ENCODE data around the gene CPN2.

The CPN2 gene

GRCh38 chr3:194377708-194378107, 26.6 kb upstream of the CPN2 start:
- CTCF ChIA-PET = no interaction called here

GRCh38 chr3:194376241-194376560, 25.1 kb upstream of the CPN2 start:
- DNase-seq (ENCODE audit: extremely low spot score) = no peak
- ChIA-PET POLR2A (no interaction called here), CTCF (no interaction called here)
- TF ChIP-seq BHLHE40 (IDR thresholded peaks at IDR 0.05; ENCODE audit: borderline replicate concordance) (no peak), ARNT (IDR thresholded peaks at IDR 0.05) (no peak), HDGF (IDR thresholded peaks at IDR 0.05; ENCODE audit: borderline replicate concordance) (no peak), ELF4 (IDR thresholded peaks at IDR 0.05) (no peak), TARDBP (IDR thresholded peaks at IDR 0.05) (no peak), SUZ12 (IDR thresholded peaks at IDR 0.05) (no peak), FOXA1 (IDR thresholded peaks at IDR 0.05) (no peak), PKNOX1 (IDR thresholded peaks at IDR 0.05) (no peak), SP1 (IDR thresholded peaks at IDR 0.05) (no peak), ZNF384 (IDR thresholded peaks at IDR 0.05) (no peak), LEF1 (IDR thresholded peaks at IDR 0.05; ENCODE audit: borderline replicate concordance) (no peak), L3MBTL2 (conservative IDR thresholded peaks at IDR 0.05) (no peak), FOXK2 (IDR thresholded peaks at IDR 0.05) (no peak), NFRKB (IDR thresholded peaks at IDR 0.05) (no peak), CTBP1 (IDR thresholded peaks at IDR 0.05; ENCODE audit: borderline replicate concordance) (no peak), FOXM1 (IDR thresholded peaks at IDR 0.05; ENCODE audit: borderline replicate concordance) (no peak)

More at GRCh38 chr3:194377708-194378107, 26.6 kb upstream of the CPN2 start:
- POLR2A ChIA-PET = no interaction called here
- no peak for TF ChIP-seq ELF4 (IDR thresholded peaks at IDR 0.05)
- no peak for TF ChIP-seq BHLHE40 (IDR thresholded peaks at IDR 0.05; ENCODE audit: borderline replicate concordance)
- TF ChIP-seq SUZ12 (IDR thresholded peaks at IDR 0.05) = no peak
- no peak for TF ChIP-seq FOXA1 (IDR thresholded peaks at IDR 0.05)
- TF ChIP-seq FOXK2 (IDR thresholded peaks at IDR 0.05) = no peak
- TF ChIP-seq SP1 (IDR thresholded peaks at IDR 0.05) = no peak
- DNase-seq (ENCODE audit: extremely low spot score) = no peak

DNA sequence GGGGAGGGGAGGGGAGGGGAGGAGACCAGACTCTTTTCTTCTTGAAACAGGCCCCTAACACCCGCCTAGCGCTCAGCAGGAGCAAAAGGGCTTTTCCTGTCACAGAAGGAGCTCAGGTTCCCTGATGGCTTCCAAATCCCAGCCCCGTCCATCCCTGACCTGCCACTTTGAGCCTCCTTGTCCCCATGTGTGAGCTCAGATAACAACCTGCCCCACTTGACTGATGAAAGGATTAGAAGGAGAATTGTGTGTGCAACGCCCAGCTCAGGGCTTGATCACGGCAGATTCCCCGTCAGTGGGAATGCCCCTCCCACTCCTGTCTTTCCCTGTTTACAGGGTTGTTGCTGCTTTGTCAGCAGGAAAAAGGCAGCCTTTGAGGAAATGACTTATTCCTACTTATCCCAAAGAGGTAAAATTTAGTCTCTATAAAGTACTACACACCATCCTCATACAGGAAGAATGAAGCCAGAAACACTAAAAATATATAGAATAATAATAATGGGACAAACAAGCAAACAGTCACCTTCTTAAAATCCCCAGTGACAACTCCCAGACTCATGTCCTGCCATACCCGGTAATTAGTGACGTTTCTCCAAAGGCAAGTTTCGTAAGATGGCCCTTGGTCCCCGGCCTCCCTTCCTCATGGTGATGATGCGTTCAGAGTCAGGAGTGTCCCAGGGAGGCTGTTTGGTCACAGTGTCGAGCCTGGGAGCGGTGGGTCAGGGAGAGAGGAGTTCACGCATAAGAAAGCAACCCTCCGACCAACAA, 24.5 kb upstream of the CPN2 start:
- DNase-seq (ENCODE audit: extremely low spot score) = no peak
- ChIA-PET POLR2A (no interaction called here), CTCF (interaction anchor here (0.6 to 1.3 kb wide), 2 partner anchors 219 to 244 kb away, joined by 3 to 4 read pairs; no protein-coding TSS in a partner anchor)
- no peak for TF ChIP-seq SUZ12 (IDR thresholded peaks at IDR 0.05)
- no peak for TF ChIP-seq PKNOX1 (IDR thresholded peaks at IDR 0.05)
- TF ChIP-seq CTBP1 (IDR thresholded peaks at IDR 0.05; ENCODE audit: borderline replicate concordance) = no peak
- no peak for TF ChIP-seq SP1 (IDR thresholded peaks at IDR 0.05)
- TF ChIP-seq FOXM1 (IDR thresholded peaks at IDR 0.05; ENCODE audit: borderline replicate concordance) = no peak
- TF ChIP-seq ELF4 (IDR thresholded peaks at IDR 0.05) = no peak
- TF ChIP-seq L3MBTL2 (conservative IDR thresholded peaks at IDR 0.05) = no peak
- TF ChIP-seq LEF1 (IDR thresholded peaks at IDR 0.05; ENCODE audit: borderline replicate concordance) = no peak
- TF ChIP-seq BHLHE40 (IDR thresholded peaks at IDR 0.05; ENCODE audit: borderline replicate concordance) = no peak
- no peak for TF ChIP-seq NFRKB (IDR thresholded peaks at IDR 0.05)
- no peak for TF ChIP-seq ARNT (IDR thresholded peaks at IDR 0.05)
- TF ChIP-seq FOXK2 (IDR thresholded peaks at IDR 0.05) = no peak

DNA sequence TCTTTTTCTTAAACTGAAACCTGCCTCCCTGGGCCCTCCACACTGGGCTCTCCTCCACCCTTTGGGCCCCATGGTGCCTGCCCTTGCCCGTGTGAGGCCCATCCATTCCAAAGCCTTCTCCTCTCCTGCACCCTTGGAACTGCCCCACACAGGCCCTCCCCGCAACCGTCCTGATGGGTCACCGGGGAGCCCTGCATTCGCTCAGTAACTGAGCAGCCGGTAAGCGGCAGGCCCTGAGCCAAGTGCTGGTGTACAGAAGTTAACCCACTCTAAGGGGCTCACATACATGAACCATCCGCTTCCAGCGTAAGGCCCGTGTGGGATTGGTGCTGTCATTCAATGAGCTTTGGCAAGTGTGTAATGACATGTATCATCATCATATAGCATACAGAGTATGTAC, 23.8 kb upstream of the CPN2 start:
- POLR2A ChIA-PET = no interaction called here
- TF ChIP-seq L3MBTL2 (conservative IDR thresholded peaks at IDR 0.05) (no peak), BHLHE40 (IDR thresholded peaks at IDR 0.05; ENCODE audit: borderline replicate concordance) (no peak), SP1 (IDR thresholded peaks at IDR 0.05) (no peak), HDGF (IDR thresholded peaks at IDR 0.05; ENCODE audit: borderline replicate concordance) (no peak), FOXM1 (IDR thresholded peaks at IDR 0.05; ENCODE audit: borderline replicate concordance) (no peak), ZNF384 (IDR thresholded peaks at IDR 0.05) (no peak), TARDBP (IDR thresholded peaks at IDR 0.05) (no peak)
- DNase-seq (ENCODE audit: extremely low spot score) = no peak
- CTCF ChIA-PET = interaction anchor here (1.3 kb wide), 1 partner anchor 220 kb away, joined by 4 read pairs; no protein-coding TSS in a partner anchor

DNA sequence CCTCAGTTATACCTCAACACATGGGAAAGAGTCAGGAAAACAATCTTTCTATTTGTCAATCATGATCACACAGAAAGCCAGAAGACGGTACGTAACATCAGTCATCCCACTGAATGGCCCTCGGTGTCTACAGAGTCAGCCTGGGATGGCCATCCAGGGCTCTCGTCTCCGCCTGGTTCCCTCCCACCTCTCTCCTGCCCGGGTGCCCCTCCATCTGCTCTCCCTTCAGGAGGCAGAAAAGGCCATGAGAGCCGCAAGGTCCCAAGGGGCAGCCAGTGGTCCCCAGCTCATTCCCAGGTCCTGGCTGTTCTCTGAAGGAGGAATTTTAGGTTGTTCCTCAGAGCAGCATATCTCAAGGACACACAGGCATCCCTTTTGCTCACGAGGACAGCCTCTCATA, 22.8 kb upstream of the CPN2 start:
- ChIA-PET CTCF (interaction anchor here (0.6 kb wide), 1 partner anchor 288 kb away, joined by 3 read pairs; no protein-coding TSS in a partner anchor), POLR2A (no interaction called here)
- TF ChIP-seq ZNF384 (IDR thresholded peaks at IDR 0.05) (no peak), BHLHE40 (IDR thresholded peaks at IDR 0.05; ENCODE audit: borderline replicate concordance) (no peak), FOXA1 (IDR thresholded peaks at IDR 0.05) (no peak), FOXK2 (IDR thresholded peaks at IDR 0.05) (no peak), PKNOX1 (IDR thresholded peaks at IDR 0.05) (no peak), TARDBP (IDR thresholded peaks at IDR 0.05) (no peak), NFRKB (IDR thresholded peaks at IDR 0.05) (no peak), CTBP1 (IDR thresholded peaks at IDR 0.05; ENCODE audit: borderline replicate concordance) (no peak), SP1 (IDR thresholded peaks at IDR 0.05) (no peak), ELF4 (IDR thresholded peaks at IDR 0.05) (no peak), SUZ12 (IDR thresholded peaks at IDR 0.05) (no peak), ARNT (IDR thresholded peaks at IDR 0.05) (no peak), FOXM1 (IDR thresholded peaks at IDR 0.05; ENCODE audit: borderline replicate concordance) (no peak), HDGF (IDR thresholded peaks at IDR 0.05; ENCODE audit: borderline replicate concordance) (no peak), LEF1 (IDR thresholded peaks at IDR 0.05; ENCODE audit: borderline replicate concordance) (no peak), L3MBTL2 (conservative IDR thresholded peaks at IDR 0.05) (no peak)
- no peak for DNase-seq (ENCODE audit: extremely low spot score)

DNA sequence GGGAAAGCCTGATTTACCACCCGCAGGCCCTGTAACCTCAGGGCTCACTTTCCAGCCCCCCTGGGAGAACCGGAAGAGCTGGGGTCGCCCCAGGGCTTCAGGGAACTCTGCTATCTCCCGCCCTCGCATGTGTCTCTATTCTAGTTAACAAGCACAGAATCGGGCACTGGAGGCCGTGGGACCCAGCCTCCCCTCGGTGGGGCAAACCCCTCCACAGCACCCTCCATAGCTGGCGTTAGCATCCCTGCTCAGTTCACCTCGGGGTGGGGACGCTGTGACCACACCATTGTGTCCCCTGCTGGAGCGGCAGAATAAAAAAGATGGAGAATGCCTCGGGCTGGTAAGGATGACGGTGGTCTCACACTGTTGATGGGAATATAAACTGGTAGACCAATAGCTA, 21.9 kb upstream of the CPN2 start:
- ChIA-PET CTCF (no interaction called here), POLR2A (no interaction called here)
- DNase-seq (ENCODE audit: extremely low spot score) = no peak
- no peak for TF ChIP-seq PKNOX1 (IDR thresholded peaks at IDR 0.05)
- TF ChIP-seq ZNF384 (IDR thresholded peaks at IDR 0.05) = no peak
- TF ChIP-seq HDGF (IDR thresholded peaks at IDR 0.05; ENCODE audit: borderline replicate concordance) = no peak
- TF ChIP-seq ELF4 (IDR thresholded peaks at IDR 0.05) = no peak
- TF ChIP-seq BHLHE40 (IDR thresholded peaks at IDR 0.05; ENCODE audit: borderline replicate concordance) = no peak
- no peak for TF ChIP-seq ARNT (IDR thresholded peaks at IDR 0.05)
- no peak for TF ChIP-seq TARDBP (IDR thresholded peaks at IDR 0.05)
- no peak for TF ChIP-seq L3MBTL2 (conservative IDR thresholded peaks at IDR 0.05)
- TF ChIP-seq SUZ12 (IDR thresholded peaks at IDR 0.05) = no peak

Measured in HEK293T (cell line).